HL-60 (cell line): ENCODE measurements around the gene LRP2BP.
A peak's percentile ranks its signal among the peaks of the same experiment; 100 is the strongest.

Source experiments
- DNase-seq, 2 experiments: peaks; one replicate each; pipeline ENCODE4 v3.0.0-alpha.2; 2010 to 2020; ENCODE audit warnings: low read depth in 1 of 2, low spot score in 1 of 2
- H3K27ac ChIP-seq: fragments of 250-450 bp; sonication (Bioruptor Pico); replicated peaks from 2 replicates; pipeline ENCODE4 v1.5.1; 2020; ENCODE audit warnings: mild to moderate bottlenecking, moderate library complexity
- H3K27me3 ChIP-seq: fragments of 250-450 bp; sonication (Bioruptor Pico); 2 replicates; pipeline ENCODE4 v1.5.1; 2021; ENCODE audit warnings: mild to moderate bottlenecking, moderate library complexity; ENCODE audit not compliant: insufficient read depth, poor library complexity, severe bottlenecking
- H3K4me3 ChIP-seq: replicated peaks from 2 replicates; pipeline ENCODE4 v1.5.1; 2011; ENCODE audit warnings: mild to moderate bottlenecking, control low read depth, low read length; ENCODE audit not compliant: insufficient read depth
- GABPA ChIP-seq: IDR thresholded peaks from 2 replicates; pipeline ENCODE4 v1.6.1; 2012; ENCODE audit warnings: low read depth
- POLR2AphosphoS5 ChIP-seq: IDR thresholded peaks from 2 replicates; pipeline ENCODE4 v1.6.1; 2012; ENCODE audit warnings: low read depth
- SPI1 ChIP-seq: IDR thresholded peaks from 2 replicates; pipeline ENCODE4 v1.6.1; 2012; ENCODE audit warnings: low read depth, mild to moderate bottlenecking, borderline replicate concordance
- TF ChIP-seq, protein P1 (sequence below): IDR thresholded peaks from one replicate; pipeline ENCODE4 v1.5.1; 2011; ENCODE audit warnings: low read length, control low read depth, inconsistent platforms; ENCODE audit not compliant: insufficient read depth
- TF ChIP-seq, protein P2 (sequence below): IDR thresholded peaks from 2 replicates; pipeline ENCODE4 v1.6.1; 2012; ENCODE audit warnings: low read depth; ENCODE audit not compliant: insufficient replicate concordance

Gene LRP2BP

DNA sequence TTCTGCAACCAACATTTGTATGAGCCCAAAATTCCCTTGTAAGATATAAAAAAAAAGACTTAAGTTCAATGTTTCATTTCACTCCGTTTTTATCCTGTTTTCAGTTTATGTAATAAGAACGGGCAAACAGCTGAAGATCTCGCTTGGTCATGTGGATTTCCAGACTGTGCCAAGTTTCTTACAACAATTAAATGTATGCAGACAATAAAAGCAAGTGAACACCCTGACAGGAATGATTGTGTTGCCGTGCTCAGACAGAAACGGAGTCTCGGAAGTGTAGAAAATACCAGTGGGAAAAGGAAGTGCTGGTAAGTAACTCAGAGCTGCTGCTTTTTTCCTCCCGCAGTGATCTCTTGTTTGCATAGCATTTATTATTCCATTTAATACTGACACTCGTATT, 3.7 kb upstream of the LRP2BP start:
- TF ChIP-seq, protein P1, sequence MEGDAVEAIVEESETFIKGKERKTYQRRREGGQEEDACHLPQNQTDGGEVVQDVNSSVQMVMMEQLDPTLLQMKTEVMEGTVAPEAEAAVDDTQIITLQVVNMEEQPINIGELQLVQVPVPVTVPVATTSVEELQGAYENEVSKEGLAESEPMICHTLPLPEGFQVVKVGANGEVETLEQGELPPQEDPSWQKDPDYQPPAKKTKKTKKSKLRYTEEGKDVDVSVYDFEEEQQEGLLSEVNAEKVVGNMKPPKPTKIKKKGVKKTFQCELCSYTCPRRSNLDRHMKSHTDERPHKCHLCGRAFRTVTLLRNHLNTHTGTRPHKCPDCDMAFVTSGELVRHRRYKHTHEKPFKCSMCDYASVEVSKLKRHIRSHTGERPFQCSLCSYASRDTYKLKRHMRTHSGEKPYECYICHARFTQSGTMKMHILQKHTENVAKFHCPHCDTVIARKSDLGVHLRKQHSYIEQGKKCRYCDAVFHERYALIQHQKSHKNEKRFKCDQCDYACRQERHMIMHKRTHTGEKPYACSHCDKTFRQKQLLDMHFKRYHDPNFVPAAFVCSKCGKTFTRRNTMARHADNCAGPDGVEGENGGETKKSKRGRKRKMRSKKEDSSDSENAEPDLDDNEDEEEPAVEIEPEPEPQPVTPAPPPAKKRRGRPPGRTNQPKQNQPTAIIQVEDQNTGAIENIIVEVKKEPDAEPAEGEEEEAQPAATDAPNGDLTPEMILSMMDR: no peak
- TF ChIP-seq GABPA: no peak
- Histone ChIP-seq H3K27me3 (no peaks in the 10 kb centered on the region), H3K4me3 (no peak overlapping the region), H3K27ac (no peak overlapping the region)
- DNase-seq: no peak

DNA sequence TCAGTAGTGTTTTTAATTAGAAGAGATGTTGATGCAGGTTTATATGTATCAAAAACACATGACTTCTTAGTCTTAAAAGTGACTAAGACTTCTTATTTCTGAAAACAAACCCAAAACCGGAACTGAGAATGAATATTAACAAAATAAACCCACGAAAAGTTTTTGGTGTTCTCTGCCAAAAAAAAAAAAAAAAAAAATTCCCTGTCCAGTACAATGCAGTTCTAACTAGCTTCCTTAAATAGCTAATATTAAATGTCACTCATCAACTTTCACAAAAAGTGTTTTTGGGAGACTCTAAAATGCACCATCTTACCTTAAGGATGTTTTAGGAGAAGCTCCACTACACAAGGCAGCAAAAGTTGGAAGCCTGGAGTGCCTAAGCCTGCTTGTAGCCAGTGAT, 2.9 kb upstream of the LRP2BP start:
- TF ChIP-seq SPI1 (no peak), POLR2AphosphoS5 (no peak), GABPA (no peak)
- TF ChIP-seq, protein P2, sequence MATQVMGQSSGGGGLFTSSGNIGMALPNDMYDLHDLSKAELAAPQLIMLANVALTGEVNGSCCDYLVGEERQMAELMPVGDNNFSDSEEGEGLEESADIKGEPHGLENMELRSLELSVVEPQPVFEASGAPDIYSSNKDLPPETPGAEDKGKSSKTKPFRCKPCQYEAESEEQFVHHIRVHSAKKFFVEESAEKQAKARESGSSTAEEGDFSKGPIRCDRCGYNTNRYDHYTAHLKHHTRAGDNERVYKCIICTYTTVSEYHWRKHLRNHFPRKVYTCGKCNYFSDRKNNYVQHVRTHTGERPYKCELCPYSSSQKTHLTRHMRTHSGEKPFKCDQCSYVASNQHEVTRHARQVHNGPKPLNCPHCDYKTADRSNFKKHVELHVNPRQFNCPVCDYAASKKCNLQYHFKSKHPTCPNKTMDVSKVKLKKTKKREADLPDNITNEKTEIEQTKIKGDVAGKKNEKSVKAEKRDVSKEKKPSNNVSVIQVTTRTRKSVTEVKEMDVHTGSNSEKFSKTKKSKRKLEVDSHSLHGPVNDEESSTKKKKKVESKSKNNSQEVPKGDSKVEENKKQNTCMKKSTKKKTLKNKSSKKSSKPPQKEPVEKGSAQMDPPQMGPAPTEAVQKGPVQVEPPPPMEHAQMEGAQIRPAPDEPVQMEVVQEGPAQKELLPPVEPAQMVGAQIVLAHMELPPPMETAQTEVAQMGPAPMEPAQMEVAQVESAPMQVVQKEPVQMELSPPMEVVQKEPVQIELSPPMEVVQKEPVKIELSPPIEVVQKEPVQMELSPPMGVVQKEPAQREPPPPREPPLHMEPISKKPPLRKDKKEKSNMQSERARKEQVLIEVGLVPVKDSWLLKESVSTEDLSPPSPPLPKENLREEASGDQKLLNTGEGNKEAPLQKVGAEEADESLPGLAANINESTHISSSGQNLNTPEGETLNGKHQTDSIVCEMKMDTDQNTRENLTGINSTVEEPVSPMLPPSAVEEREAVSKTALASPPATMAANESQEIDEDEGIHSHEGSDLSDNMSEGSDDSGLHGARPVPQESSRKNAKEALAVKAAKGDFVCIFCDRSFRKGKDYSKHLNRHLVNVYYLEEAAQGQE: no peak
- TF ChIP-seq, protein P1: no peak

DNA sequence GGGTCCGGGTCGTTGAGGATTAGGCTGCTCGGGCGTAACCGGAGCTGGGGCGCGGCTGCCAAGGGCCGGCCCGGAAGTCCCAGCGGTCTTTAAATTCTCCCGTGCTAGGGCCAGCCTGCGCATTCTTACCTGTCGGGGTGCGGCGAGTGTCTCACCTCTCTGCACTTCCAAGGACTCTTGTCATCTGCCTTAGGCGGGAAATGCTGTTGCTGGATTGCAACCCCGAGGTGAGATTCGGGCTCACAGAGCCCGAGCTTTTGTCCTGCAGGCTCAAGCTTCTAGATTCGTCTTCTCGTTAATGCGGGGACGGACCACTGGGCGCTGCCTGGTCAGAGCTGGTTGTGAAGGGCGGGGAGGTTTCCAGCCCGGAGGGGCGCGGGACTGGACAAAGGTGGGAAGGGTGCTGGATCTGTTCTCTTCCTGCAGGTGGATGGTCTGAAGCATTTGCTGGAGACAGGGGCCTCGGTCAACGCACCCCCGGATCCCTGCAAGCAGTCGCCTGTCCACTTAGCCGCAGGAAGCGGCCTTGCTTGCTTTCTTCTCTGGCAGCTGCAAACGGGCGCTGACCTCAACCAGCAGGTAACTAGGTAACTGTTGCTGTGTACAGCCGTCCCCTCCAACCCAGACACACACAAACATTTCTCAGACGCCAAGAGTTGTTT, 1.1 kb upstream of the LRP2BP start, which contains the start of gene ANKRD37:
ANKRD37 (plus strand) TSS at position 118 of the 662 bp plus-strand sequence; CDS start at position 201, 83 bp downstream.
- no peak for DNase-seq
- H3K27ac ChIP-seq: peak within 1 kb of the TSS; percentile 70
- TF ChIP-seq, protein P2: peak; percentile 41
- no peak for TF ChIP-seq GABPA
- no peaks in the 10 kb centered on the region for H3K27me3 ChIP-seq
- peak within 1 kb of the TSS; percentile 87 for H3K4me3 ChIP-seq

More for the DNA sequence above, 2.9 kb upstream of the LRP2BP start:
- H3K27ac ChIP-seq: no peak overlapping the region
- no peaks in the 10 kb centered on the region for H3K27me3 ChIP-seq
- H3K4me3 ChIP-seq: no peak overlapping the region
- no peak for DNase-seq

DNA sequence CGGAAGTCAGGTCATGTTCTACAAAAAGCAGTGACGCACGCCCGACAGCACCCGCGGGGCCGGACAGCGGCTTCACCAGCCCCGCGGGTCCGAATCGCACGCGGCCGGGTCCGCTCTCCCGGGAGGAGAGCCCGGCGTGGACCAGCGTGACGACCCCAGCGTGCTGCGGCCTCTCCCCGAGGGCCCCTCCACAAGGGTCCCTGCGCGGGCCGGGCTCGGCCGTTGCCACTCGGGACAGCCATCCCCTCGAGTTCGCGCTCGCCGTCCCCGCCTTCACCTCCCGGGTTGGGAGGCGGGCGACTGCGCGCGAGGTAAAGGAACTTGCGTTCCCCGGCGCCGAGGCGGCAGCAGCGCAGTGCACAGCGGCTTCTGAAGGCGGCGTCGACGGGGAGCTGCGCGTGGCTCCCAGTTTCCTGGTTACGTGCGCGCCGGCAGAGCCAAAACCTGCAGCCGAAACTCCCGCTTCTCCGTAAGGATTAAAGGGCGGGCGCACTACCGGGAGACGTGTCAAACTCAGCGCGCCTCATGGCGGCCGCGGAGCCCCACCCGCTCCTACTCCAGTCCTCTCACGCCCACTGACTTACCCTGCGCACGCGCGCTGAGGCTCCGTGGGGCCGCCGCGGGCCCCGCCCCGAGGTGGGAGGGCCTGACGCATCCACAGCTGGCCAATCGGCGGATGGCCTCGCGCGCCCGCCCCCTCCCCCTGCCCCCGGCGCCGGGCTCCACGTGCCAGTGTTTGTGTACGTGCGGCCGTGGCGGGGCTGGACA, 416 bp upstream of the LRP2BP start:
- DNase-seq: peak; percentile 81 to 93
- Histone ChIP-seq H3K4me3 (peak overlapping the region; percentile 87), H3K27ac (peak overlapping the region; percentile 70), H3K27me3 (no peaks in the 10 kb centered on the region)
- TF ChIP-seq POLR2AphosphoS5: peak; percentile 78
- TF ChIP-seq, protein P2: peak; percentile 91
- no peak for TF ChIP-seq SPI1
- peak; percentile 68 for TF ChIP-seq GABPA
- TF ChIP-seq, protein P1: no peak
